DMS 273 (cell line): ENCODE data around the gene NUP153.
A peak's percentile ranks its signal among the peaks of the same experiment; 100 is the strongest.

Source experiments
- DNase-seq: peaks from one replicate; lab custom pipeline; 2025; ENCODE audit not compliant: unreplicated experiment; lab: John Stamatoyannopoulos, UW

NUP153 gene

GRCh38 chr6:17666646-17667045, 40.1 kb downstream of the NUP153 start:
- no peak for DNase-seq

GRCh38 chr6:17665132-17665531, 41.6 kb downstream of the NUP153 start:
- no peak for DNase-seq

GRCh38 chr6:17663226-17663625, 43.5 kb downstream of the NUP153 start:
- DNase-seq: no peak

GRCh38 chr6:17662585-17662984, 44.1 kb downstream of the NUP153 start:
- DNase-seq: no peak

GRCh38 chr6:17656644-17657043, 50.1 kb downstream of the NUP153 start:
- DNase-seq: no peak

- DNase-seq: peak; percentile 38
These were observed 50.6 kb downstream of the NUP153 start for GRCh38 chr6:17656092-17656491.

GRCh38 chr6:17653198-17653882, 53.4 kb downstream of the NUP153 start:
- no peak for DNase-seq

GRCh38 chr6:17650656-17651309, 55.9 kb downstream of the NUP153 start:
- DNase-seq: no peak

- DNase-seq: no peak
These were observed 58.0 kb downstream of the NUP153 start for GRCh38 chr6:17648745-17649144.

GRCh38 chr6:17640477-17640917, 66.2 kb downstream of the NUP153 start:
- DNase-seq: no peak

- DNase-seq: no peak
These were observed 68.5 kb downstream of the NUP153 start for GRCh38 chr6:17638212-17638715.

- no peak for DNase-seq
These were observed 71.2 kb downstream of the NUP153 start for GRCh38 chr6:17635568-17635967.

- no peak for DNase-seq
These were observed 73.1 kb downstream of the NUP153 start for GRCh38 chr6:17633465-17634188.

GRCh38 chr6:17632934-17633333, 73.8 kb downstream of the NUP153 start:
- DNase-seq: no peak

GRCh38 chr6:17630511-17631073, 76.1 kb downstream of the NUP153 start:
- DNase-seq: no peak

- no peak for DNase-seq
These were observed 76.8 kb downstream of the NUP153 start for GRCh38 chr6:17629824-17630510.

GRCh38 chr6:17628873-17629272, 77.9 kb downstream of the NUP153 start:
- DNase-seq: no peak

- DNase-seq: no peak
These were observed 82.3 kb downstream of the NUP153 start for GRCh38 chr6:17624396-17624795.

- peak; percentile 93 for DNase-seq
These were observed 84.6 kb downstream of the NUP153 start for GRCh38 chr6:17622144-17622543.

GRCh38 chr6:17621003-17621402, 85.7 kb downstream of the NUP153 start:
- no peak for DNase-seq

GRCh38 chr6:17615794-17616193, 90.9 kb downstream of the NUP153 start:
- no peak for DNase-seq
